Activated naive CD4-positive, alpha-beta T cell treated with anti-CD3 and anti-CD28 coated beads for 36 hours (primary cell): ENCODE data around the gene SAMD15. TPM values are rescaled to one million over a fixed set of nuclear protein-coding genes. Genes with fewer than 3 reads are reported as not detected.

Experiments
- CTCF ChIA-PET: fragments of 350-600 bp; sonication (Branson Sonifier 250); formaldehyde crosslinking; loops from one replicate; lab custom pipeline; 2021; ENCODE audit warnings: antibody characterized with exemption; lab: Charles Lee
- DNase-seq: peaks from one replicate; pipeline ENCODE4 v3.0.0-alpha.2; 2020
- H3K27ac Mint-ChIP-seq: one replicate; pipeline ENCODE4 v1.8.0; 2021; ENCODE audit warnings: mild to moderate bottlenecking, mixed read lengths
- H3K27me3 Mint-ChIP-seq: one replicate; pipeline ENCODE4 v1.8.0; 2021; ENCODE audit warnings: low read depth, mixed read lengths
- H3K36me3 Mint-ChIP-seq: one replicate; pipeline ENCODE4 v1.8.0; 2021; ENCODE audit warnings: low read depth, mixed read lengths
- H3K4me1 Mint-ChIP-seq: one replicate; pipeline ENCODE4 v1.8.0; 2021; ENCODE audit warnings: low read depth, mixed read lengths
- H3K4me3 Mint-ChIP-seq: one replicate; pipeline ENCODE4 v1.8.0; 2021; ENCODE audit warnings: mild to moderate bottlenecking, moderate library complexity, mixed read lengths
- H3K9me3 Mint-ChIP-seq: one replicate; pipeline ENCODE4 v1.8.0; 2021; ENCODE audit warnings: mixed read lengths
- intact Hi-C: fragments of 100-400 bp; cut with micrococcal nuclease; formaldehyde crosslinking; loops from one replicate; pipeline ENCODE4 v1.15.1; 2023
- total RNA-seq, 2 experiments: library from RNA; stranded (reverse); gene quantifications; one replicate each; pipeline ENCODE4 v1.2.3, GENCODE V29; 2021

The SAMD15 gene
- total RNA-seq, 2 experiments from 2014 or later = 0.10 TPM; not detected in 1

DNA sequence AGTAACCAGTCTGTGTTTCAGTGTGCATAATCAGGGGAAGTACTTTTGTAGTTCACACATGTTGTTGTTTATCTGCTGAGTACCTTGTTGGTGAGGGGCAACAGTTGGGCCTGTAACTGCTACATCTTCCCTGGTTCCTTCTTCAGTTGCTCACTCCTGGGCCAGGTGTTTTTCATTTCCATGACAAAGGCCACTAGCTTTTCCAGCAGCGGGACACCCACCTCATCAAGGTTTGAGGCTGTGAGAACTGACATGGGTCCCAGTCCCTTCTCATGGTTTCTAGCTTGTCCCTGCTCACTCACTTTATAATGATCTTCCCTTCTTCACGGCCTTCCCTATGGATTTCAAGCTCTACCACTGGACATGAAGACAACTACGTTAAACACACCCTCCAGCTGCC, 47.7 kb downstream of the SAMD15 start:
- no peak overlapping the region for H3K4me3 Mint-ChIP-seq
- no peak for DNase-seq
- H3K27me3 Mint-ChIP-seq = no peaks in the 10 kb centered on the region
- H3K36me3 Mint-ChIP-seq = peaks cover 62% of the 10 kb centered on the region
- CTCF ChIA-PET = no interaction called here
- no peak overlapping the region for H3K27ac Mint-ChIP-seq
- intact Hi-C loops = no loop called here
- no peaks in the 10 kb centered on the region for H3K4me1 Mint-ChIP-seq
- H3K9me3 Mint-ChIP-seq = peaks cover 9% of the 10 kb centered on the region

DNA sequence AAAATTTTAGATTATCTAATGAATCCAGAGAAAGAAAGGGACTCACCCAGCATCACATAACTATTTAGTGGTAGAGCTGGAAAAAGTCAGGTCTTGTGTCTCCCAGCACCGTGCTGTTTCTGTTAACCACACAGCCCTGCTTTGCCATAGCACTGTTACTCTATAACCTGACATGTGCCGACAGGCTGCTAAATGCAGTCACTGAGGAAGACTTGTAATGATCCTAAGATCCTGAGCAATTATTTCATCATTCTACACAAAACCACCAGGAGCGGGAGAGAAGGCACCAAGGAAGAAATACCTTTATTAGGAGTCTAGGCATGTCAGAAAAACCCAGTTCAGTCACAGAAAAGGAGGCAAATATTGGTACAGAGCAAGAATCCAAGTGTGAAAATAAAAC, 49.2 kb downstream of the SAMD15 start:
- intact Hi-C loops = no loop called here
- Mint-ChIP-seq H3K4me3 (no peak overlapping the region), H3K27me3 (no peaks in the 10 kb centered on the region), H3K27ac (no peak overlapping the region), H3K9me3 (peaks cover 5% of the 10 kb centered on the region), H3K4me1 (no peaks in the 10 kb centered on the region), H3K36me3 (peaks cover 60% of the 10 kb centered on the region)
- no peak for DNase-seq
- CTCF ChIA-PET = no interaction called here

DNA sequence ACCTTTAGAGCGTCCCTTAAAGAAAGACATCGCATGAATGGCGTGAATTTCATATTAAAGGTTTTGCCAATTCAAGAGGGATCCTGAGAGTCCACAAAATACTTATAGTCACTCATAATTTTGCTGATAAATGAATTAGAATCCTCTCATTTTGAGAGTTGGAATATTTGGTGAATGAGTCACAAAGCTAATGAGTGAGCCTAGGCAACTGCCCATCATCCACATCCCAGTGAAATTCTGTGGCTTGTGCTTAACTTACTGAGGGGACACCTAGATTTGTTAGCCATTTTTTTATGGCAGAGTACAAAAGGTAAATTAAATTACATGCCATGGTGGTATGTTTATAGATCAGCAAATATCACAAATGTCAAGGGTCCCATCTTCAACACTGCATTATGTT, 58.9 kb downstream of the SAMD15 start:
- Mint-ChIP-seq H3K4me3 (no peak overlapping the region), H3K27ac (no peak overlapping the region), H3K36me3 (peaks cover 24% of the 10 kb centered on the region), H3K27me3 (no peaks in the 10 kb centered on the region), H3K4me1 (no peaks in the 10 kb centered on the region), H3K9me3 (no peaks in the 10 kb centered on the region)
- intact Hi-C loops = no loop called here
- CTCF ChIA-PET = no interaction called here
- DNase-seq = no peak

DNA sequence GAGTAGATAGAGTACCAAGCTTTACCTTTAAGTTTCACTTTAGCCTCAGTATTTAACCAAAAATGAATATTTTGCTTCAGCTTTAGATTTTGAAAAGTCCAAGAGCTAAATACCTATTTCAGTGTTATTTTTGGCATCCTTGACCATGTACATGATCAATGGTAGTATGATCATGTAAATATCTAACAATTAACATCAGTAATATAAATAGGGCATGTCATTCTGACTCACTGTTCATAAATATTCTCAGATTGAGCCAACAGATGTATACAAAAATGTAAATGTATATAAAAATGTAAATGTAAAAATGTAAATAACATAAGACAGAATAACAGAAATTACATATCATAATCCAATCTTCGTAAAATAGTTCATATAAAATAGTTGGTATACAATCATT, 61.4 kb downstream of the SAMD15 start:
- H3K9me3 Mint-ChIP-seq = no peaks in the 10 kb centered on the region
- H3K27ac Mint-ChIP-seq = no peak overlapping the region
- no peak for DNase-seq
- CTCF ChIA-PET = interaction anchor here (1.2 to 1.3 kb wide), 2 partner anchors 21 to 122 kb away, joined by 3 read pairs; no protein-coding TSS in a partner anchor
- no peaks in the 10 kb centered on the region for H3K4me1 Mint-ChIP-seq
- intact Hi-C loops = no loop called here
- no peaks in the 10 kb centered on the region for H3K27me3 Mint-ChIP-seq
- H3K36me3 Mint-ChIP-seq = peaks cover 34% of the 10 kb centered on the region
- H3K4me3 Mint-ChIP-seq = no peak overlapping the region

DNA sequence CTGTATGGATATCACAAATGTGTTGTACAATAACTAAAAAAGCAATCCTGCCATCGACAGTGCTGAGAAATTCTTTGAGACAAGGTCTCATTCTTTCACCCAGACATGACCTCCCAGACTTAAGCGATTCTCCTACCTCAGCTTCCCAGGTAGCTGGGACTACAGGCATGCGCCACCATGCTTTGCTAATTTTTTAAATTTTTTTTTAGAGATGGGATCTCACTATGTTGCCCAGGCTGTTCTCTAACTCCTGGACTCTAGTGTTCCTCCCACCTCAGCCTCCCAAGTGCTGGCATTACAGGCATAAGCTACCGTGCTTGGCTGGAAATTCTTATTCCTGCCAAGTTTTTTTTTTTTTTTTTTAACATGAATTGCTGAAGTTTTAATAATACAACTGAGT, 62.7 kb downstream of the SAMD15 start:
- Mint-ChIP-seq H3K4me1 (no peaks in the 10 kb centered on the region), H3K36me3 (peaks cover 29% of the 10 kb centered on the region), H3K27ac (no peak overlapping the region), H3K4me3 (no peak overlapping the region), H3K9me3 (no peaks in the 10 kb centered on the region), H3K27me3 (no peaks in the 10 kb centered on the region)
- intact Hi-C loops = no loop called here
- no peak for DNase-seq
- CTCF ChIA-PET = no interaction called here

Other genes starting within 250 kb of the SAMD15 start
- not detected for gene ZDHHC22, start 235.6 kb upstream of the SAMD15 start, total RNA-seq
- gene TMEM63C, start 195.6 kb upstream of the SAMD15 start, total RNA-seq = under 1 TPM; 0.31 to 0.72 TPM
- not detected for gene NGB, start 106.2 kb upstream of the SAMD15 start, total RNA-seq
- gene POMT2, start 56.5 kb upstream of the SAMD15 start, total RNA-seq = 10 to 100 TPM; 11.3 to 14.5 TPM
- 10 to 100 TPM; 26.9 TPM for gene GSTZ1, start 56.3 kb upstream of the SAMD15 start, total RNA-seq
- 10 to 100 TPM; 21.5 to 21.7 TPM for gene TMED8, start 285 bp upstream of the SAMD15 start, total RNA-seq
- gene NOXRED1, start 46.1 kb downstream of the SAMD15 start, total RNA-seq = under 1 TPM; 0.30 to 0.38 TPM
- 10 to 100 TPM; 12.3 to 13.3 TPM for gene VIPAS39, start 80.2 kb downstream of the SAMD15 start, total RNA-seq
- gene AHSA1, start 80.7 kb downstream of the SAMD15 start, total RNA-seq = 100 to 1,000 TPM; 230 to 246 TPM
- not detected for gene ISM2, start 121.4 kb downstream of the SAMD15 start, total RNA-seq
- gene SPTLC2, start 239.3 kb downstream of the SAMD15 start, total RNA-seq = 10 to 100 TPM; 16.1 to 18.1 TPM